HG02763 (cell line): ENCODE results near the gene CD2BP2.
A peak's percentile ranks its signal among the peaks of the same experiment; 100 is the strongest.
"Not testable (repeated sequence)": the region's sequence is repeated elsewhere in the genome, so short reads cannot be mapped to it uniquely, and the experiment has no call there.

Experiments used
- ATAC-seq: cut with Tn5 transposase; IDR thresholded peaks from one replicate; pipeline ENCODE4 v1.9.1; 2021; ENCODE audit warnings: mild to moderate bottlenecking, moderate library complexity; ENCODE audit not compliant: unreplicated experiment

Gene CD2BP2

GRCh38 chr16:30346286-30346685, 8.8 kb downstream of the CD2BP2 start:
- no peak for ATAC-seq

GRCh38 chr16:30343491-30343820, 11.7 kb downstream of the CD2BP2 start:
- not testable (repeated sequence) for ATAC-seq

- no peak for ATAC-seq
These were observed 12.2 kb downstream of the CD2BP2 start for GRCh38 chr16:30342751-30343490.

- ATAC-seq: not testable (repeated sequence)
These were observed 13.1 kb downstream of the CD2BP2 start for GRCh38 chr16:30341971-30342370.

GRCh38 chr16:30340621-30341020, 14.5 kb downstream of the CD2BP2 start:
- no peak for ATAC-seq

GRCh38 chr16:30338715-30339114, 16.4 kb downstream of the CD2BP2 start:
- ATAC-seq: not testable (repeated sequence)

GRCh38 chr16:30337964-30338357, 17.1 kb downstream of the CD2BP2 start:
- not testable (repeated sequence) for ATAC-seq

- peak; percentile 11 for ATAC-seq
These were observed 19.3 kb downstream of the CD2BP2 start for GRCh38 chr16:30335598-30336474.

GRCh38 chr16:30335028-30335597, 20.0 kb downstream of the CD2BP2 start:
- peak; percentile 76 for ATAC-seq

GRCh38 chr16:30334473-30334989, 20.6 kb downstream of the CD2BP2 start:
- ATAC-seq: peak; percentile 82

GRCh38 chr16:30324220-30324619, 30.9 kb downstream of the CD2BP2 start:
- not testable (repeated sequence) for ATAC-seq

- not testable (repeated sequence) for ATAC-seq
These were observed 36.5 kb downstream of the CD2BP2 start for GRCh38 chr16:30318647-30319046.

GRCh38 chr16:30310937-30311336, 44.2 kb downstream of the CD2BP2 start:
- not testable (repeated sequence) for ATAC-seq

GRCh38 chr16:30309255-30309654, 45.9 kb downstream of the CD2BP2 start:
- ATAC-seq: not testable (repeated sequence)
